GM23338 (cell line): ENCODE measurements around the gene ASB2. TPM values are rescaled to one million over a fixed set of nuclear protein-coding genes. Genes with fewer than 3 reads are reported as not detected.

ENCODE experiments used
- ATAC-seq: fragments of 200-7000 bp; cut with Tn5 transposase; 3 replicates; pipeline ENCODE4 v1.9.1; 2020
- DNase-seq: peaks from one replicate; pipeline ENCODE4 v3.0.0-alpha.2; 2015; ENCODE audit warnings: low spot score
- H2AFZ ChIP-seq: fragments of 200-600 bp; sonication (generic); 2 replicates; pipeline ENCODE4 v1.8.0; 2016; ENCODE audit warnings: antibody characterized with exemption, mild to moderate bottlenecking, moderate library complexity
- H3F3A ChIP-seq: fragments of 200-600 bp; sonication (generic); replicated peaks from 2 replicates; pipeline ENCODE4 v1.8.0; 2017; ENCODE audit warnings: antibody characterized with exemption, mixed run types, low read depth
- H3K27ac ChIP-seq: fragments of 200-600 bp; sonication (generic); 2 replicates; pipeline ENCODE4 v1.6.1; 2016; ENCODE audit warnings: low read depth
- H3K27me3 ChIP-seq: fragments of 200-600 bp; sonication (generic); 2 replicates; pipeline ENCODE4 v1.8.0; 2016; ENCODE audit warnings: mild to moderate bottlenecking, mixed run types, moderate library complexity; ENCODE audit not compliant: insufficient read depth
- H3K36me3 ChIP-seq: fragments of 200-600 bp; sonication (generic); 2 replicates; pipeline ENCODE4 v1.8.0; 2016; ENCODE audit warnings: mild to moderate bottlenecking; ENCODE audit not compliant: insufficient read depth
- H3K4me1 ChIP-seq: fragments of 200-600 bp; sonication (generic); 2 replicates; pipeline ENCODE4 v1.8.0; 2016; ENCODE audit warnings: mild to moderate bottlenecking, moderate library complexity; ENCODE audit not compliant: insufficient read depth
- H3K4me2 ChIP-seq: fragments of 200-600 bp; sonication (generic); 2 replicates; pipeline ENCODE4 v1.7.1; 2017; ENCODE audit warnings: mixed run types
- H3K4me3 ChIP-seq: fragments of 200-600 bp; sonication (generic); 2 replicates; pipeline ENCODE4 v1.6.1; 2016; ENCODE audit warnings: mixed run types
- H3K79me2 ChIP-seq: fragments of 200-600 bp; sonication (generic); replicated peaks from 2 replicates; pipeline ENCODE4 v1.8.0; 2017; ENCODE audit warnings: mild to moderate bottlenecking; ENCODE audit not compliant: insufficient read depth
- H3K9me2 ChIP-seq: fragments of 200-600 bp; sonication (generic); 2 replicates; pipeline ENCODE4 v1.8.0; 2017; ENCODE audit not compliant: insufficient read depth
- H4K20me1 ChIP-seq: fragments of 200-600 bp; sonication (generic); replicated peaks from 2 replicates; pipeline ENCODE4 v1.8.0; 2017; ENCODE audit warnings: mild to moderate bottlenecking; ENCODE audit not compliant: insufficient read depth
- H3K27ac Mint-ChIP-seq: 2 replicates; pipeline ENCODE4 v1.8.0; 2020; ENCODE audit warnings: inconsistent platforms, mild to moderate bottlenecking, moderate library complexity, mixed read lengths
- H3K27me3 Mint-ChIP-seq: 3 replicates; pipeline ENCODE4 v1.8.0; 2022; ENCODE audit warnings: low read depth, mild to moderate bottlenecking, moderate library complexity, mixed read lengths, inconsistent platforms; ENCODE audit not compliant: insufficient read depth, poor library complexity
- H3K36me3 Mint-ChIP-seq: 3 replicates; pipeline ENCODE4 v1.8.0; 2021; ENCODE audit warnings: low read depth, mild to moderate bottlenecking, inconsistent platforms, moderate library complexity, mixed read lengths
- H3K4me1 Mint-ChIP-seq: 3 replicates; pipeline ENCODE4 v1.8.0; 2020; ENCODE audit warnings: mild to moderate bottlenecking, inconsistent platforms, mixed read lengths
- H3K4me3 Mint-ChIP-seq: 3 replicates; pipeline ENCODE4 v1.8.0; 2021; ENCODE audit warnings: moderate library complexity, mild to moderate bottlenecking, inconsistent platforms, mixed read lengths
- H3K9me3 Mint-ChIP-seq: 3 replicates; pipeline ENCODE4 v1.8.0; 2020; ENCODE audit warnings: moderate library complexity, mild to moderate bottlenecking, inconsistent platforms, mixed read lengths
- CREB1 ChIP-seq: fragments of 250-450 bp; sonication (Bioruptor Pico); IDR thresholded peaks from 2 replicates; pipeline ENCODE4 v1.5.0; 2020; ENCODE audit warnings: low read depth, mild to moderate bottlenecking, moderate library complexity
- CTCF ChIP-seq, 2 experiments: fragments of 200-600 bp in 1 of 2; sonication (generic) in 1 of 2; conservative IDR thresholded peaks; 2 replicates each; pipeline versions ENCODE4 v1.5.1 to v1.6.1; 2016 to 2017; ENCODE audit warnings: antibody characterized with exemption in 2 of 2, low read depth in 2 of 2, mild to moderate bottlenecking in 2 of 2, moderate library complexity in 1 of 2
- ETS1 ChIP-seq: IDR thresholded peaks from 2 replicates; pipeline ENCODE4 v1.6.1; 2016; ENCODE audit warnings: antibody characterized with exemption
- EZH2 ChIP-seq: fragments of 200-600 bp; sonication (generic); IDR thresholded peaks from one replicate; pipeline ENCODE4 v1.8.0; 2017; ENCODE audit warnings: antibody characterized with exemption, mild to moderate bottlenecking, low read depth; ENCODE audit not compliant: unreplicated experiment
- EZH2phosphoT487 ChIP-seq: fragments of 200-600 bp; sonication (generic); IDR thresholded peaks from one replicate; pipeline ENCODE4 v1.8.1; 2018; ENCODE audit warnings: antibody characterized with exemption; ENCODE audit not compliant: unreplicated experiment
- JUNB ChIP-seq: IDR thresholded peaks from one replicate; pipeline ENCODE4 v1.6.1; 2016; ENCODE audit warnings: antibody characterized with exemption; ENCODE audit not compliant: unreplicated experiment
- NANOG ChIP-seq: IDR thresholded peaks from 2 replicates; pipeline ENCODE4 v1.6.1; 2016; ENCODE audit warnings: antibody characterized with exemption, borderline replicate concordance
- POLR2AphosphoS5 ChIP-seq: IDR thresholded peaks from 2 replicates; pipeline ENCODE4 v1.6.1; 2016; ENCODE audit warnings: antibody characterized with exemption, low read depth
- REST ChIP-seq: IDR thresholded peaks from one replicate; pipeline ENCODE4 v1.6.1; 2018; ENCODE audit warnings: antibody characterized with exemption; ENCODE audit not compliant: unreplicated experiment
- STAT1 ChIP-seq: IDR thresholded peaks from one replicate; pipeline ENCODE4 v1.6.1; 2016; ENCODE audit warnings: antibody characterized with exemption; ENCODE audit not compliant: unreplicated experiment
- ZNF114 ChIP-seq: fragments of 250-450 bp; sonication (Bioruptor Pico); IDR thresholded peaks from 2 replicates; pipeline ENCODE4 v1.5.0; 2020; ENCODE audit warnings: mild to moderate bottlenecking, moderate library complexity
- ZNF331 ChIP-seq: fragments of 250-450 bp; sonication (Bioruptor Pico); IDR thresholded peaks from 2 replicates; pipeline ENCODE4 v1.5.0; 2020; ENCODE audit warnings: low read depth, mild to moderate bottlenecking, moderate library complexity
- ZNF462 ChIP-seq: fragments of 250-450 bp; sonication (Bioruptor Pico); IDR thresholded peaks from 2 replicates; pipeline ENCODE4 v1.5.0; 2020; ENCODE audit warnings: mild to moderate bottlenecking, moderate library complexity
- polyA plus RNA-seq: library from polyadenylated mRNA; unstranded; fragments of >200 nt; fragmentation: Nextera tagmentation; extraction: Ambion mirVana; gene quantifications from 2 replicates; pipeline ENCODE4 v1.2.1, GENCODE V29; 2016
- total RNA-seq: library from RNA; depleted of rRNA; stranded (reverse); fragments of >200 nt; shearing (Covaris generic); gene quantifications from 2 replicates; pipeline ENCODE4 v1.2.3, GENCODE V29; 2014

Gene ASB2
- total and polyA plus RNA-seq, 2 experiments from 2014 or later: 1.2 to 1.7 TPM

GRCh38 chr14:94001016-94001415 lies 24.6 kb upstream of the ASB2 start:
- TF ChIP-seq ZNF331 (no peak), STAT1 (no peak), EZH2 (no peak), POLR2AphosphoS5 (no peak), ETS1 (no peak), CTCF (conservative IDR thresholded peaks at IDR 0.05; ENCODE audit: low read depth in 2 of 2) (no peak), ZNF114 (CRISPR knock-in tag) (no peak), ZNF462 (CRISPR knock-in tag) (no peak), JUNB (no peak), NANOG (no peak), CREB1 (CRISPR knock-in tag) (no peak), EZH2phosphoT487 (no peak), REST (no peak)
- Mint-ChIP-seq H3K4me3 (no peak overlapping the region), H3K27me3 (peaks cover 5% of the 10 kb centered on the region), H3K4me1 (peaks cover 4% of the 10 kb centered on the region), H3K36me3 (no peaks in the 10 kb centered on the region), H3K9me3 (no peaks in the 10 kb centered on the region), H3K27ac (no peak overlapping the region)
- no peaks in the 10 kb centered on the region for H4K20me1 ChIP-seq
- no peak overlapping the region for H2AFZ ChIP-seq
- H3K4me1 ChIP-seq: no peaks in the 10 kb centered on the region
- no peak overlapping the region for H3K4me2 ChIP-seq
- no peak overlapping the region for H3K27ac ChIP-seq
- no peak overlapping the region for H3K4me3 ChIP-seq
- no peak for ATAC-seq
- DNase-seq: no peak
- no peaks in the 10 kb centered on the region for H3K79me2 ChIP-seq
- H3K27me3 ChIP-seq: no peaks in the 10 kb centered on the region
- H3K9me2 ChIP-seq: no peaks in the 10 kb centered on the region
- H3F3A ChIP-seq: no peaks in the 10 kb centered on the region
- H3K36me3 ChIP-seq: no peaks in the 10 kb centered on the region
